GM18505 (cell line): ENCODE results near the gene PRMT9.

Source experiments
- ATAC-seq: cut with Tn5 transposase; IDR thresholded peaks from one replicate; pipeline ENCODE4 v1.9.1; 2021; ENCODE audit not compliant: unreplicated experiment
- POLR2A ChIP-seq: IDR thresholded peaks from 4 replicates; pipeline ENCODE4 v1.6.1; 2011; ENCODE audit warnings: borderline replicate concordance; ENCODE audit not compliant: insufficient read depth, insufficient read length; ENCODE audit errors: extremely low read depth

The PRMT9 gene

GRCh38 chr4:147620315-147620714 lies 63.6 kb downstream of the PRMT9 start:
- no peak for TF ChIP-seq POLR2A
- ATAC-seq: no peak

- no peak for TF ChIP-seq POLR2A
- ATAC-seq: peak; percentile 13
Measured at GRCh38 chr4:147617841-147618691, 65.9 kb downstream of the PRMT9 start.

GRCh38 chr4:147617173-147617840 lies 66.7 kb downstream of the PRMT9 start, which contains the start of gene TMEM184C:
TMEM184C (plus strand) TSS chr4:147617397; CDS start chr4:147617957, 560 bp downstream.
- peak; percentile 99 for ATAC-seq
- TF ChIP-seq POLR2A: peak; percentile 90

- TF ChIP-seq POLR2A: no peak
- ATAC-seq: peak; percentile 6
Measured at GRCh38 chr4:147616849-147617172, 67.2 kb downstream of the PRMT9 start.

GRCh38 chr4:147610686-147611085 lies 73.3 kb downstream of the PRMT9 start:
- no peak for TF ChIP-seq POLR2A
- ATAC-seq: no peak

- no peak for TF ChIP-seq POLR2A
- no peak for ATAC-seq
Measured at GRCh38 chr4:147607471-147607870, 76.5 kb downstream of the PRMT9 start.

GRCh38 chr4:147605499-147605898 lies 78.5 kb downstream of the PRMT9 start:
- TF ChIP-seq POLR2A: no peak
- no peak for ATAC-seq

- ATAC-seq: no peak
Measured at GRCh38 chr4:147599769-147600168, 84.2 kb downstream of the PRMT9 start.

GRCh38 chr4:147599206-147599605 lies 84.8 kb downstream of the PRMT9 start:
- ATAC-seq: no peak
- TF ChIP-seq POLR2A: no peak

More at GRCh38 chr4:147599769-147600168, 84.2 kb downstream of the PRMT9 start:
- no peak for TF ChIP-seq POLR2A

GRCh38 chr4:147597561-147597960 lies 86.4 kb downstream of the PRMT9 start:
- no peak for ATAC-seq
- no peak for TF ChIP-seq POLR2A

GRCh38 chr4:147596981-147597380 lies 87.0 kb downstream of the PRMT9 start:
- no peak for TF ChIP-seq POLR2A
- no peak for ATAC-seq

- TF ChIP-seq POLR2A: no peak
- ATAC-seq: no peak
Measured at GRCh38 chr4:147596377-147596776, 87.6 kb downstream of the PRMT9 start.

- ATAC-seq: no peak
- TF ChIP-seq POLR2A: no peak
Measured at GRCh38 chr4:147594578-147594977, 89.4 kb downstream of the PRMT9 start.

GRCh38 chr4:147594107-147594506 lies 89.9 kb downstream of the PRMT9 start:
- no peak for TF ChIP-seq POLR2A
- no peak for ATAC-seq
